HG02840 (cell line): Measurements from ENCODE around the gene CDH18.

ENCODE experiments used
- ATAC-seq: cut with Tn5 transposase; IDR thresholded peaks from one replicate; pipeline ENCODE4 v1.9.1; 2021; ENCODE audit warnings: mild to moderate bottlenecking, moderate library complexity, moderate number of reproducible peaks; ENCODE audit not compliant: unreplicated experiment, low FRiP score

CDH18 gene

GRCh38 chr5:19616701-19617215 lies 371.2 kb downstream of the CDH18 start:
- ATAC-seq = no peak

DNA sequence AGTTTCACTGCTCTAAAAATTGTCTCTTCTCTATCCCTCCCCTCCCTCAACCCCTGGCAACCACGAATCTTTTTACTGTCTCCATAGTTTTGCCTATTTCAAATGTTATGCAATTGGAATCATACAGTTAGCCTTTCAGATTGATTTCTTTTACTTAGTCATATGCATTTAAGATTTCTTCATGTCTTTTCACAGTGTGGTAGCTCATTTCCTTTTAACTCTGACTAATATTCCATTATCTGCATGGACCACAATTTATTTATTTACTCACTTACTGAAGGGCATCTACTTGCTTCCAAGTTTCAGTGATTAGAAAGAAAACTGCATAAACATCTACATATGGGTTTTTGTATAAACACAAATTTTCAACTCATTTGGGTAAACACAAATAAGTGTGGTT lies 372.3 kb downstream of the CDH18 start:
- no peak for ATAC-seq

DNA sequence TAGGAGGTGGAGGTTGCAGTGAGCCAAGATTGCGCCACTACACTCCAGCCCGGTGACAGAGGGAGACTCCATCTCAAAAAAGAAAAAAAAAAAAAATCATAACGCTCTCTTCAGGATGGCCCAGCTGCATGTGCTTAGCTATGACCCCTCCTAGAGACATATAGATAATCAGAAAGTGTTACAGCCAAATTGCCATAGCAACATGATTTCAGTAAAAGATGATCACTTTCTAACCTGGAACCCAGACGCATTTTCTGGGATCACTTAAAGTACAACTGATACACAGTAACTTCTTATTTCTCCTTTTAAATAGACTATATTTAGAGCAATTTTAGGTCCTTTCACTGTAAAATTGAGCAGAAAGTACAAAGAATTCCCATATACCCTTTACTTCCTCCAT lies 372.9 kb downstream of the CDH18 start:
- no peak for ATAC-seq

GRCh38 chr5:19608444-19609002 lies 379.5 kb downstream of the CDH18 start:
- ATAC-seq = no peak

GRCh38 chr5:19605846-19606407 lies 382.1 kb downstream of the CDH18 start:
- ATAC-seq = no peak

GRCh38 chr5:19584131-19584530 lies 403.9 kb downstream of the CDH18 start:
- no peak for ATAC-seq

DNA sequence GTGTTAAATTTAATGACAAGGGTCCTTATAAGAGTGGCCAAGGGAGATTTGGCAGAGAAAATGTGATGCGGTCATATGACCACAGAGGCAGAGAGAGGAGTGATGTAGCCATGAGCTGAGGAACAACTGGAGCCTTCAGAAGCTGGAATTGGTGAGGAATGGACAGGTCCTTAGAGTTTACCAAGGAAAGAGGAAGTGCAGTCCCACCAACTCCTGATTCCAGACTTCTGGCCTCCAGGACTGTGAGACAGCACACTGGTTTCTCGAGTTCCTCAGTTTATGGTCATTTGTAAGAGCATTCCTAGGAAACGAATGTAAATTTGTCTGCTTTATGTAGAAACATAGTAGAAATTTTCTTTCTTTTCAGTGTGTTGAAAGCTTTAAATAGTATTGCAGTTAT lies 410.1 kb downstream of the CDH18 start:
- ATAC-seq = no peak

- no peak for ATAC-seq
These were observed 420.0 kb downstream of the CDH18 start for GRCh38 chr5:19568004-19568403.

- ATAC-seq = no peak
These were observed 422.5 kb downstream of the CDH18 start for GRCh38 chr5:19565466-19565865.

DNA sequence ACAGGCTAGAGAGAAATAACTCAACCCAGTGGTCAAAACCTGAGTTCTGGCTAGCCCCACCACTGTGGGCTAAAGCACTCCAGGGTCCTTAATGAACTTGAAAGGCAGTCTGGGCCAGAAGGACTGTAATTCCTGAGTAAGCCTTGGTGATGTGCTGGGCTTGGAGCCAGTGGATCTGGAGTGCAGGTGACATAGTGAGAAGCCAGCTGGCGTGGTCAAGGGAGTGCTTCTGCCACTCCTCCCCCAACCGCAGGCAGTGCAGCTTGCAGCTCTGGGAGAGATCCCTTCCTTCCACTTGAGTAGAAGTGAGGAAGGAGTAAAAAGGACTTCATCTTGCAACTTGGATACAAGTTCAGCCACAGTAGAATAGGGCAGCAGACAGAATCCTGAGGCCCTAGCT lies 424.0 kb downstream of the CDH18 start:
- no peak for ATAC-seq

DNA sequence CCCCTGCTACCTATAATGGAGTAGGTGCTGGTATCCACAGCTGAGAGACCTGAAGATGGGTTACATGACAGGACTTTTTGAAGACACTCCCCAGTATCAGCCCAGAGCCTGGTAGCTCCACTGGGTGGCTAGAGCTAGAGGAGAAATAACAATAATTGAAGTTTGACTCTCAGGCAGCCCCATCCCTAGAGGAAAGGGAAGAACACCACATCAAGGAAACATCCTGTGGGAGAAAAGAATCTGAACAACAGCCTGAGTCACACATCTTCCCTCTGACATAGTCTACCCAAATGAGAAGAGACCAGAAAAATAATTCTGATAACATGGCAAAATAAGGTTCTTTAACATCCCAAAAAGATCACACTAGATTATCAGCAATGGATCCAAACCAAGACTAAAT lies 432.1 kb downstream of the CDH18 start:
- no peak for ATAC-seq

DNA sequence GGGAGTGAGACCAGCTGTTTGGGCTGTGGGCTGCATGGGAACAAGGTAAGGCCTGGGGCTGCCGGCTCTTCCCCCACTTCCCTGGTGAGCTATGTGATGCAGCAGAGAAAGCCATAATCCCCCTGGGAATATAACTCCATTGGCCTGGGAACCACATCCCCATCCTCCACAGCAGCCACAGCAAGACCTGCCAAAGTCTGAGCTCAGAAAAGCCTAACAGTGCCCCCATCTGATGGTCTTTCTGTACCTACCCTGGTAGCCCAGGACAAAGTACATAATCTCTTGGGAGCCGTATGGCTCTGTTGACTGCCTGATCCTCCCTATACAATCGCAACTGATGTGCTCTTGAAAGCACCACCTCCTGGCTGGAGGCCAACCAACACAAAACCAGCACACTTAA lies 432.6 kb downstream of the CDH18 start:
- ATAC-seq = no peak

GRCh38 chr5:19554524-19554923 lies 433.5 kb downstream of the CDH18 start:
- no peak for ATAC-seq

GRCh38 chr5:19547640-19548039 lies 440.4 kb downstream of the CDH18 start:
- ATAC-seq = no peak

- no peak for ATAC-seq
These were observed 441.5 kb downstream of the CDH18 start for GRCh38 chr5:19546521-19546920.

DNA sequence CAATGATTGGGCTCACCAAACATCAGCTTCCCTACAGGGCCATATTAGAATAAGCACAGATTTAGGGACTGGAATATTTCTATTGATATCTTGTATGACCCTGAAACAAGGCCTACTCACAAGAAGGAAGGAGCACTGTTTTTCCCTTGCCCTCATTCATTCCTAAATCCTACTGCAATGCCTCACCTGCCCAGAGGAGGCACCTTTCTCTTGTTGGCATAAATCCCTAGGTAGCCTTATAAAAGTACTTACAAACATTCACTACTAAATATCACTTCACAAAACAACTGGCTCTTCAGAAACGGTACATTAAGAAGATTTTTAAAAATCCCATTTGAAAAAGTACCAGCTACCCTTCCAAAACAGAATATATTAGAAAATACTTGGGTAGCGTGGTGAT lies 449.4 kb downstream of the CDH18 start:
- ATAC-seq = no peak

- no peak for ATAC-seq
These were observed 451.6 kb downstream of the CDH18 start for GRCh38 chr5:19536387-19536786.

DNA sequence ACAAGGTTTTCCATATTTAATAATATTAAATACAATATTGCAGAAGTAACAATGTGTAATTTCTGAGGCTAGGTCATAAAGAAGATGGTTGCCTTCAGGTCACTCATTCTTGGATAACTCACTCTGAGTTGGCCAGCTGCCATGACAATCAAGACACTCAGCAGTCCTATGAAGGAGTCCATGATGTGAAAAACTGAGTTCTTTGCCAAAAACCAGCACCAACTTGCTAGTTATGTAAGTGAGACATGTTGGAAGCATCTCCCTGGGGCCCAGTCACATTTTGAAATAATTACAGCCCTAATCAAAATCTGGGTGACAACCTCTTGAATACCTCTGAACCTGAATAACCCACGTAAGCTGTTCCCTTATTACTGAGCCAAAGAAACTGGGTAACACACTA lies 453.2 kb downstream of the CDH18 start:
- ATAC-seq = no peak

GRCh38 chr5:19532936-19533335 lies 455.1 kb downstream of the CDH18 start:
- ATAC-seq = no peak

DNA sequence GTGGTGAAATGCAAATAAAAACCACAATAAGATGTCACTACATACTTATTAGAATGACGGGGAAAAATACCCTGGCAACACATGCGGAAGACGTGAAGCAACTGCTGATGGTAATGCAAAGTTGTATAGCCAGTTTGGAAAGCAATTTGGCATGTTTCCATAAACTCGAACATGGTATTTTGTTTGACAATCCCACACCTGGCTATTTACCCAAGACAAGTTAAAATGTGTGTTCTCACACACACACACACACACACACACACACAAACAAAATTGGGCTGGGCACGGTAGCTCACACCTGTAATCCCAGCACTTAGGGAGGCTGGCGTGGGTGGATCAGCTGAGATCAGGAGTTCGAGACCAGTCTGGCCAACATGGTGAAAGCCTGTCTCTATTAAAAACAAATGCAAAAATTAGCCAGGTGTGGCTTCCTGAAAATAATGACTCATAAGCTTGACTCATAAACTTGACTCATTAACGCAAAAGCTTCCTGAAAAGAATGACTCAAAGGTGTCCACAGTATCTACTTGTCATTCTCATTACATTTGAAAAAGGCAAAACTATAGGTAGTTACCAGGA lies 456.5 kb downstream of the CDH18 start:
- ATAC-seq = no peak

GRCh38 chr5:19519448-19519847 lies 468.6 kb downstream of the CDH18 start:
- no peak for ATAC-seq

DNA sequence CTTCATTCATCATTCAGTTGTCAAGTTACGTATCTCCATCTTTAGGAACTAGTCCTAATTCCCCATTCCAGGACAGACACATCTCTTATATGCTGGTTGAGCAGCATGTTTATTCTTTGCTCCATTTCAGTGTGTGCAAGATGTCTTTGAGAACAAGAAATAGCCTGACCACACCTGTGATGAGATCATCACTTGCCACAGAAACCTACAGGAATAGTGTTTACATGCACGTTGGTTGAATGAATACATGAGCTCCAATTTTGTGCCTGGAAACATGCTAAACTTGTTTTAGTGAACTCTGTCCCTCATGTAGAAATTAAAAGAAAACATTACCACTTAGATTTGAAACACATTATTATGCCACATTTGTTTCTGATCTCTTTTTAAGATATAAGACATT lies 489.1 kb downstream of the CDH18 start:
- ATAC-seq = no peak
